Hepatocyte (in vitro differentiated cells): ENCODE results near the gene RPSA.

Source experiments
- EZH2 ChIP-seq: fragments of 200-600 bp; sonication (generic); IDR thresholded peaks from 2 replicates; pipeline ENCODE4 v1.6.1; 2016; ENCODE audit warnings: antibody characterized with exemption, mild to moderate bottlenecking, borderline replicate concordance
- EZH2phosphoT487 ChIP-seq: fragments of 200-600 bp; sonication (generic); IDR thresholded peaks from one replicate; pipeline ENCODE4 v1.6.1; 2018; ENCODE audit warnings: antibody characterized with exemption, mild to moderate bottlenecking, low read depth, moderate library complexity; ENCODE audit not compliant: unreplicated experiment, severe bottlenecking
- TF ChIP-seq, protein P1 (sequence below): fragments of 200-600 bp; sonication (generic); IDR thresholded peaks from 2 replicates; pipeline ENCODE4 v1.5.1; 2016; ENCODE audit warnings: antibody characterized with exemption, mild to moderate bottlenecking; ENCODE audit not compliant: poor library complexity

- TF ChIP-seq, protein P1, sequence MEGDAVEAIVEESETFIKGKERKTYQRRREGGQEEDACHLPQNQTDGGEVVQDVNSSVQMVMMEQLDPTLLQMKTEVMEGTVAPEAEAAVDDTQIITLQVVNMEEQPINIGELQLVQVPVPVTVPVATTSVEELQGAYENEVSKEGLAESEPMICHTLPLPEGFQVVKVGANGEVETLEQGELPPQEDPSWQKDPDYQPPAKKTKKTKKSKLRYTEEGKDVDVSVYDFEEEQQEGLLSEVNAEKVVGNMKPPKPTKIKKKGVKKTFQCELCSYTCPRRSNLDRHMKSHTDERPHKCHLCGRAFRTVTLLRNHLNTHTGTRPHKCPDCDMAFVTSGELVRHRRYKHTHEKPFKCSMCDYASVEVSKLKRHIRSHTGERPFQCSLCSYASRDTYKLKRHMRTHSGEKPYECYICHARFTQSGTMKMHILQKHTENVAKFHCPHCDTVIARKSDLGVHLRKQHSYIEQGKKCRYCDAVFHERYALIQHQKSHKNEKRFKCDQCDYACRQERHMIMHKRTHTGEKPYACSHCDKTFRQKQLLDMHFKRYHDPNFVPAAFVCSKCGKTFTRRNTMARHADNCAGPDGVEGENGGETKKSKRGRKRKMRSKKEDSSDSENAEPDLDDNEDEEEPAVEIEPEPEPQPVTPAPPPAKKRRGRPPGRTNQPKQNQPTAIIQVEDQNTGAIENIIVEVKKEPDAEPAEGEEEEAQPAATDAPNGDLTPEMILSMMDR, result no peak
- TF ChIP-seq EZH2phosphoT487, result no peak
- no peak for TF ChIP-seq EZH2
These were observed 19.0 kb upstream of the RPSA start for GRCh38 chr3:39387411-39387975.
